ENCODE results near the gene ARMC7.
"Not testable (repeated sequence)": the region's sequence is repeated elsewhere in the genome, so short reads cannot be mapped to it uniquely, and the experiment has no call there.

The ARMC7 gene

GRCh38 chr17:75135452-75135851, 25.7 kb downstream of the ARMC7 start:
- Histone ChIP-seq H3K9me3 (ENCODE audit: insufficient read depth, low read length) (no peaks in the 10 kb centered on the region), H3K79me2 (ENCODE audit: low read length) (peaks cover 9% of the 10 kb centered on the region), H3K27me3 (ENCODE audit: low read depth, low read length) (no peaks in the 10 kb centered on the region), H3K4me1 (ENCODE audit: low read length) (peaks cover 6% of the 10 kb centered on the region), H4K20me1 (ENCODE audit: insufficient read depth, low read length) (peaks cover 2% of the 10 kb centered on the region), H3K27ac (ENCODE audit: low read length) (no peak overlapping the region), H3K36me3 (replicated peaks; ENCODE audit: low read depth, low read length) (peaks cover 17% of the 10 kb centered on the region), H3K4me3 (ENCODE audit: low read length) (no peak overlapping the region), H2AFZ (ENCODE audit: low read depth, low read length) (no peak overlapping the region), H3K4me2 (ENCODE audit: low read length) (no peak overlapping the region), H3K9ac (ENCODE audit: low read length) (no peak overlapping the region)
- TF ChIP-seq CTCF (IDR thresholded peaks at IDR 0.05; ENCODE audit: low read depth, low read length) (no peak), EZH2phosphoT487 (IDR thresholded peaks at IDR 0.05; ENCODE audit: low read depth) (no peak)

GRCh38 chr17:75135946-75136345, 26.2 kb downstream of the ARMC7 start:
- Histone ChIP-seq H3K27ac (ENCODE audit: low read length) (no peak overlapping the region), H3K79me2 (ENCODE audit: low read length) (peaks cover 4% of the 10 kb centered on the region; the same call in 1 of the 2 replicates), H2AFZ (ENCODE audit: low read depth, low read length) (no peak overlapping the region), H3K27me3 (ENCODE audit: low read depth, low read length) (no peaks in the 10 kb centered on the region), H3K4me2 (ENCODE audit: low read length) (no peak overlapping the region), H4K20me1 (ENCODE audit: insufficient read depth, low read length) (no peaks in the 10 kb centered on the region; the same call in 1 of the 2 replicates), H3K36me3 (replicated peaks; ENCODE audit: low read depth, low read length) (peaks cover 19% of the 10 kb centered on the region), H3K4me1 (ENCODE audit: low read length) (peaks cover 4% of the 10 kb centered on the region; the same call in 1 of the 2 replicates), H3K9me3 (ENCODE audit: insufficient read depth, low read length) (no peaks in the 10 kb centered on the region), H3K4me3 (ENCODE audit: low read length) (no peak overlapping the region), H3K9ac (ENCODE audit: low read length) (no peak overlapping the region)
- no peak for TF ChIP-seq EZH2phosphoT487 (IDR thresholded peaks at IDR 0.05; ENCODE audit: low read depth)
- no peak for TF ChIP-seq CTCF (IDR thresholded peaks at IDR 0.05; ENCODE audit: low read depth, low read length)

DNA sequence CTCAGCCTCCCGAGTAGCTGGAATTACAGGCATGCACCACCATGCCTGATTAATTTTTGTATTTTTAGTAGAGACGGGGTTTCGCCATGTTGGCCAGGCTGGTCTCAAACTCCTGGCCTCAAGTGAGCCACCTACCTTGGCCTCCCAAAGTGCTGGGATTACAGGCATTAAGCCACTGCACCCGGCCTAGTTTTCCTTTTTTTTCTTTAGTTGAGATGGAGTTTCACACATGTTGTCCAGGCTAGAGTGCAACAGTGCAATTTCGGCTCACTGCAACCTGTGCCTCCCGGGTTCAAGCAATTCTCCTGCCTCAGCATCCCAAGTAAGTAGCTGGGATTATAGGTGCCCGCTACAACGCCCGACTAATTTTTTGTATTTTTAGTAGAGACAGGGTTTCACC, 28.0 kb downstream of the ARMC7 start:
- H3K79me2 ChIP-seq (ENCODE audit: low read length); H3K9ac ChIP-seq (ENCODE audit: low read length); H4K20me1 ChIP-seq (ENCODE audit: insufficient read depth, low read length): not testable (repeated sequence)

GRCh38 chr17:75138519-75138918, 28.8 kb downstream of the ARMC7 start:
- Histone ChIP-seq H3K27me3 (ENCODE audit: low read depth, low read length) (no peaks in the 10 kb centered on the region), H3K9me3 (ENCODE audit: insufficient read depth, low read length) (no peaks in the 10 kb centered on the region), H3K4me2 (ENCODE audit: low read length) (no peak overlapping the region), H4K20me1 (ENCODE audit: insufficient read depth, low read length) (no peaks in the 10 kb centered on the region; the same call in 1 of the 2 replicates), H3K27ac (ENCODE audit: low read length) (no peak overlapping the region), H3K4me1 (ENCODE audit: low read length) (no peaks in the 10 kb centered on the region), H3K9ac (ENCODE audit: low read length) (no peak overlapping the region), H3K36me3 (replicated peaks; ENCODE audit: low read depth, low read length) (peaks cover 29% of the 10 kb centered on the region), H3K79me2 (ENCODE audit: low read length) (peaks cover 10% of the 10 kb centered on the region), H3K4me3 (ENCODE audit: low read length) (no peak overlapping the region), H2AFZ (ENCODE audit: low read depth, low read length) (no peak overlapping the region)
- TF ChIP-seq EZH2phosphoT487 (IDR thresholded peaks at IDR 0.05; ENCODE audit: low read depth) (no peak), CTCF (IDR thresholded peaks at IDR 0.05; ENCODE audit: low read depth, low read length) (no peak)

More for the DNA sequence above, 28.0 kb downstream of the ARMC7 start:
- not testable (repeated sequence) for H2AFZ ChIP-seq (ENCODE audit: low read depth, low read length); H3K4me1 ChIP-seq (ENCODE audit: low read length); H3K4me2 ChIP-seq (ENCODE audit: low read length); H3K27ac ChIP-seq (ENCODE audit: low read length); H3K27me3 ChIP-seq (ENCODE audit: low read depth, low read length); H3K9me3 ChIP-seq (ENCODE audit: insufficient read depth, low read length); H3K4me3 ChIP-seq (ENCODE audit: low read length)
- H3K36me3 ChIP-seq (replicated peaks; ENCODE audit: low read depth, low read length): peaks cover 25% of the 10 kb centered on the region

Data from OCI-LY3 (cell line).